ENCODE results near the gene AURKA.
A peak's percentile ranks its signal among the peaks of the same experiment; 100 is the strongest.

AURKA gene

DNA sequence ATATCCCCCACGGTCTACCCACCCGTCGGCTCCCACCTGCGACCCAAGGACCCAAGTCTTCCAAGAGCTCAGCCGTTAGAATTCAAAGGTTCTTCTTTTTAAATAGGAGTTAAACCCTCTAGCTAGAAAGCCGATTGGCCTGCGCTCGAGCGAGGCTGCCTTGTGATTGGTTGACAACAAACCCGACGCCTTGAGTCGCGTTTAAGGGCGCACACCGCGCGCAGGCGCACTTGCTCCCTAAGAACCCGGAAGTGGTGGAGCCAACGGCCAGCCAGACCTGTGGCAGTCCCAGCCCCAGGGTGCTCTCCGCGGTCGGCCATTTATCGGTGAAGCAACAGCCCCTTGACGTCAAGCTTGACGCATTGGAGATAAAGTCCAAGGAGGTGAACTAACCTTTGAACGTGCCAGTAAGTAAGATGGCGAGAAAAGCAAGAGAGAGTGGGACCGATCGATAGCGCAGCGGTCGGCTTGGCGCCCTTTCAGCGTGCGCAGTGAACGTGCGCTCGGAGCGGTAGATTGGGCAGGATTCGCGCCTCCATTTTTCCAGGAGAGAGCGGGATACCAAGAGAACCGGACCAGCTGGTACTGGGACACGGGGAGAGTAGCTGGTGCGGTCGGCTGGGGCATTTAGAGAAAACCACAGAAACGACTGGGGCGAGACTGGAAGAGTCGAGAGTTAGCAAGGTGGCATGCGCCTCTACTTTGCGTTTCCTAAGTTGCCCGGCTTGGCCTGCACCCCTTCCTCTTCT lies at the start of gene AURKA, which contains the start of gene CSTF1:
TSS of gene AURKA (minus strand) at position 84 of the 749 bp plus-strand sequence. CDS start 4,018 bp downstream, outside the sequence.
TSS of gene CSTF1 (plus strand) at position 514 of the 749 bp plus-strand sequence. CDS start 2,908 bp downstream, outside the sequence.
- peak; percentile 96 to 98 for DNase-seq

- no peak for DNase-seq
Observed at GRCh38 chr20:56440346-56441007, 48.5 kb upstream of the AURKA start.

- no peak for DNase-seq
Observed at GRCh38 chr20:56439771-56440291, 47.8 kb upstream of the AURKA start.

DNA sequence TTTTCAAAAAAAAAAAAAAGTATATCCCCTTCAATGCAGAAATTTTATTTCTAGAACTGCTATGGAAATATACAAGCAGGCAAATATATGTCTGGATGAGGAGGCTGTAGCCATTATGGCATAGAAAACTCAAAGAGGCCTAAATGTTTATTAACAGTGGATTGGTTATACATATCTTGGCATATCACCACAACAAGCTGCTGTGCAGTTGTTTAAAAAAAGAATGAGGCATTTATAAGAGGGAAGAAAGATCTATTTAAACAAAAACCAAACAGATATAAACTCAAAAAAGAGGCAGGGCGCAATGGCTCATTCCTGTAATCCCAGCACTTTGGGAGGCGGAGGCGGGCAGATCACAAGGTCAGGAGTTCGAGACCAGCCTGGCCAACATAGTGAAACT lies 46.3 kb upstream of the AURKA start:
- no peak for DNase-seq

DNA sequence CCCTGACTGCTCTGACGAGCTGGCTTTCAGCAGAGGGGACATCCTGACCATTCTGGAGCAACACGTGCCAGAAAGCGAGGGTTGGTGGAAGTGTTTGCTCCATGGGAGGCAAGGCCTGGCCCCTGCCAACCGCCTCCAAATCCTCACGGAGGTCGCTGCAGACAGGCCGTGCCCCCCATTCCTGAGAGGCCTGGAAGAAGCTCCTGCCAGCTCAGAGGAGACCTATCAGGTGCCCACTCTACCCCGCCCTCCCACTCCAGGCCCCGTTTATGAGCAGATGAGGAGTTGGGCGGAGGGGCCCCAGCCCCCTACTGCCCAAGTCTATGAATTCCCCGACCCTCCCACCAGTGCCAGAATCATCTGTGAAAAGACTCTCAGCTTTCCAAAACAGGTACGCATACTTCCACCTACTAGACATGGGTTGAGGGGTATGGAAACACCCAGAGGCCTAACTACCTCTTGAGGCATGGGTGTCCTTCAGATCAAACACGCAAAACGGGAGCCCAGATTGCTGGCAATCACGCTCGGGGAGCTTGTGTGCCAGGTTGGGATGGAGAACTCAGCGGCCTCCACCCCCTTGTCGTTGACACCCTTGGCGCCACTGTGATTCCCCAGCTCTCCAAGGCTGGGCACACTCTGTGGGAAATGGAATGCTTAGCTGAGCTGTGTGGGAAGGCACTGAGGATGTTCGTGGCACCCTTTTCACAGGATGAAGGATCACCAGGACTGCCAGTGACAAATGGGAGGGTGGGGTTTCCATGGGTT lies 45.4 kb upstream of the AURKA start:
- DNase-seq: no peak

DNA sequence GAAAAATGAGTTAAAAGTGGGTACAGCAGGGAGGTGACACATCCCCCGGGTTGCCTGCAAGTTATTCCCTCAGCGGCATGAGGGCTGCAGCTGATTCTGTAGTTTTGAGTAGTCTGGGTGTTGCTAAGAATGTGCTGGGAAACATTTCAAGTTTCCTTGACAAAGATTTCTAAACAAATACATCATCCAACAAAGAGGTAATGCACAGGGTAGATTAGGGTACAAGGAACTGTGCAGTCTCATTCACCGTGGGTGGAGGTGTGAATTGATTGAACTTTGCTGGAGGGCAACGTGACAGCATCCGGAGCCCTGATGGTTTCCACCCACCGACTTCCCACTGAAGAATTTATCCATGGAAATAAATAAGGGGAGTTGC lies 41.9 kb upstream of the AURKA start:
- no peak for DNase-seq

- DNase-seq: no peak
Observed at GRCh38 chr20:56433221-56433879, 41.3 kb upstream of the AURKA start.

DNA sequence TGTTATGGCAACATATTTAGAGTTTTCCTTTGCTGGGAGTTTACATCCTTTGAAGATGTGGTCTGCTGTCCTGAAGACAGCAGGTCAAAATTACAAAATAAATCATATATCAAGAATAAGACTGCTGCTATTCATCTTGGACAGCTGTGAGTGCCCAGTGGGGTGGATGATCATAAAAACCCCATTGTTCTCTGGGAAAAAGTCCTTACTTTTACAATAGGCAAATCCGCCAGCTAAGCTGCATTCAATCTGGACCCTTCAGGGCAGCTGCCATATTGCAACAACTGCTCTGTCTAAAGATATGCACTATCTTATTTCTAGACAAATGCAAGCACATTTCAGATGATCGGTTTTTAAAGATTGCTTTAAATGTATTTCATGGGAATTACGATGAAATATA lies 39.5 kb upstream of the AURKA start:
- DNase-seq: no peak

- no peak for DNase-seq
Observed at GRCh38 chr20:56430957-56431356, 38.9 kb upstream of the AURKA start.

GRCh38 chr20:56430461-56430860 lies 38.4 kb upstream of the AURKA start:
- no peak for DNase-seq

GRCh38 chr20:56429941-56430340 lies 37.9 kb upstream of the AURKA start:
- no peak for DNase-seq

GRCh38 chr20:56429502-56429901 lies 37.5 kb upstream of the AURKA start:
- DNase-seq: no peak

DNA sequence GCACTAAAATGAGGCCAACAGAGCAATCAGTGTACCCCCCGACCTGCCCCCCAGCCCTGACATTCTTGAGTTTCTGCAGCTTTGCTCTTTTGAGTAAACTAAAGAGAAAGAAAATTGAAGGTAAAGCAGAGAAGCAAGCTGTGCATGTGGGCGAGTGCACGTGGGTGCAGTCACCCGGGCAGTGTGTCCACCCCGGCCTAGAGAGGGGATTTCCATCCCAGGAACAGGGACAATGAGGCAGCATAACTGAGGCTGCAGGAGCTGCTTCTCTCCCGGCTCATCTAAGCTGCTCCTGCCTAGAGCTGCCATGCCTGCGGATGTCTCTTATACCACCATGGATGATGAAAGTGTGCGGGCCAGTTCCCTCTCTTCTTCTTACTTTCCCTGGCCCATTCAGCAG lies 36.9 kb upstream of the AURKA start:
- DNase-seq: no peak

- DNase-seq: no peak
Observed at GRCh38 chr20:56428410-56428809, 36.4 kb upstream of the AURKA start.

- no peak for DNase-seq
Observed at GRCh38 chr20:56427797-56428196, 35.8 kb upstream of the AURKA start.

DNA sequence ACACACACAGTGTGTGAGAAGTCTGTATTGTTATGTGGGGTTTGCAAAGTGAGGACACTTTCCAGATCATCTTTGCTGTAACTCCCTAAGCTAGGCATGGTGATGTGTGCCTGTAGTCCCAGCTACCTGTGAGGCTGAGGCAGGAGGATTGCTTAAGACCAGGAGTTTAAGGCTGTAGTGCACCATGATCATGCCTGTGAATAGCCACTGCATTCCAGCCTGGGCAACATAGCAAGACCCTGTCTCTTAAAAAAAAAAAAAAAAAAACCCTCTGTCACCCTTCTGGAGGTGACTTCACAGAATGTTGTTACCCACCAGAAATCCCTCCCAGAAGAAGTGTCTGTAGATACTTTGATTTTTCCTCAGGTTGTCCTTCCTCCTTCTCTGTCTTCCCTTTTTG lies 34.9 kb upstream of the AURKA start:
- no peak for DNase-seq

DNA sequence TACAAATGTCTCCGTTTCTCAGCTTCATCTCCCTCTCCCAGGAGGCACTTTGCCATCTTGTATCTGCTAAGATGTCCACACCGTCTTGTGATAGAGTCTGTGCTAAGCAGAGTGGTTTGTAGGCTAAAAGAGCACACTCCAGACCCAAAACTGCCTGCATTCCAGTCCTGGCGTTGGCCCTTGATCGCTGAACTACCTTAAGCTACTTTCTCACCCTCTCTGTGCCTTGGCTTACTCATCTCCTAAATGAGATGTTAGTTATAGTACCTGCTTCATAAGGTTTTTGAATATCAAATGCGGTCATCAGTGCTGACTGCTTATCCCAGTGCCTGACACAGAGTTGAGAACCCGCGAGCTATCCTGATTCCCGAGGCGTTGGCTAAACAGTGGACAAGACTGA lies 34.0 kb upstream of the AURKA start:
- no peak for DNase-seq

DNA sequence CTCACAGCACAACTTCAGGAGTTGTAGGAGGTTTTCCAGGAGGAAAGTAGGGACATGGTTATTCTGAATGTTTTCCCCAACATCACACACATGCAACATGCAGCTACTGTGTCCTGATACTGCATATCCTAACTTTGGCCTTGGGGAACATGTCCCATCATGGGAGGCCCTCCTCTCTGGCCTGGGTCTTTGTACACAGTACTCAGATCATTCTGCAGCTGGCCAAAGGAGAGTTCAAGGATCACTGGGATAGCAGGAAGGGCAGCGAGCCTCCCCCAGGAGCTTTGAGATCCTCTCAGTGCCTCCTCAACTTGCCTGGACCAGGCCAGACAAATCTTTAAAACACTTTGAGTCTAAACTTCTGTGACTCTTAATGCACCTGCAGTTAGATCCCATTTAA lies 32.9 kb upstream of the AURKA start:
- DNase-seq: no peak

DNA sequence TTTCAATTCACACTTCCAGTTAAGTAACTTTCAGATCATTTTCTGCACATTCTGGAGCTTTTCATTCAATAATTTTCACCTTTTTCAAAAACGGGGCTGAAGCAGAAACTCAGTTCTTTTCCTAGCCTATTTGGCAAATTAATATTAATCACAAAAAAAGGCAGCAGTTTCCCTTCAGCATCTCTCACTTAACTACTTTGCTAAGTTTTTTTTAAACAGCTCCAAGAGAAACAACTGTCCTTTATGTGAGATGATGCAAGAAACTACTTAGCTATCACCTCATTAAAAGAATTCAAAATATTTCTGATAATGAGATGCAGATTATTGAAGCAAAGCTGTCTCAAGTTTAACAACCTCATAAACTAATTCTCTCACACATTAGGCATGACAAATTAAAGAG lies 31.9 kb upstream of the AURKA start:
- DNase-seq: no peak

DNA sequence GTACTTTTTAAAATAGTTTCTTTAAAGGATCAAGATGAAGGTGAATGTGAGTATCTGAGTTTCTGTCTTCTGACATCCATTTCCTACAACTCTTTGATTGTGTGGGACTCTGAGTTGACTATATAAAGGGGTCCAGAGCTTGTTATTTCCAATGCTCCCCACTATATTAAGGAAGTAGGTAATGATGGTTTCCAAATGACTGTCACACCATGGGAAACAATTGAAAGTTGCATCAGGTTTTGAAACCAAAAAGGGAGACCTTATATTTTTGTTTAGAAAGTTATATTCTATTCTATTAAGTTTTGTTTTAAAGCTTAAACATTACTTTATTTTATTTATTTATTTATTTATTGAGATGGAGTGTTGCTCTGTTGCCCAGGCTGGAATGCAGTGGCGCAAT lies 31.2 kb upstream of the AURKA start:
- no peak for DNase-seq

DNA sequence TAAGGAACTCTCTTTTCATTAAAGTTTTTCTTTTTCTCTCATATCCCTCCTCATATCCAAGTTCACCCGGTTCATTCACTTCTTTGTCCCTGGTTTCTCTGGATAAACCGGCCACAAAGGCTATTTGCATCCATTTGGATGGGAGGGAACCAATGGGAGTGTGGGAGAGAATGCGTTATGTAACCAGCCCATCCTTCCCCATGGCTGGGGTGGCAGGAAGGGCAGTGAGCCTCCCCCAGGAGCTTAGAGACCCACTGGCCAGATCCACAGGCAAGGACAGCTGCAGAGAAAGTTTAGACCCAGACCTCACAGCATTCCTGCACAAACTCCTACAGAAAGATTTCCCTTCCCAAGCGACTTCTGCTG lies 30.8 kb upstream of the AURKA start:
- DNase-seq: no peak

DNA sequence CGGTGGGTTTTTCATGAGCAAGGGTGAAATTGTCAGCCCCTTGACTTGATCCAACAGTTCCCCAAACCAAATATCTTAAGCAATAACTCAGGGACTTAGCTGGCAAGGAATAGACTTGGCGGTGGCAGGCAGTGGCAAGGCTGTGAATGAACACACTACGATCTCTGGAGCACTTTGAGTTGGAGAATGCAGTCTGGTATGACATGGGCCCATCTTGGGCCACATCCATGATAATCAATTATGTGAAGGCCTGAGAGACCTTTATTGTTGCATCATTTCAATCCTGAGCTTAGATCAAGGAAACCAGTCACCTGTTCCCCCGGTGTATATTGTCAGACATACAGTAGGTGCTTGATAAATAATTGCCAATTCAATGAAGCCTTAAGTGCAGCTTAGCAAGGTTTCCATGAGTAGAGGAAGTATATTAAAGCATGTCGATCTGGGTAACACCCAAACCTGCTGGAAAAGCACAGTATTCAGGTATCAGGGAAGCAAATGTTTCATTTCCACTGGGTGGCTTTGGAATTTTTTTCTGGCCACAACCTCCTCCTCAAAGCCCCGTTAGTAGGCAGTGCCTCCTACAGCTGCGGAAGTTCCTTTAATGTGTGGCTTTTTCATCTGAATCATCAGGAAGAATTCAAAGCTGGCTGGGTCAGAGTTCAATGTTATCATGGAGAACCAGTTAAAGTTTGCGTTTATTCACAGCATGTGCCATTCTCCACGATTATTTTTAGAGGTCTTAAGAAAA lies 30.2 kb upstream of the AURKA start:
- DNase-seq: no peak

All from cerebellar nuclear complex (tissue), 1 donor.